Cerebellar nuclear complex (tissue), 1 donor: Measurements from ENCODE around the gene APOA1.

ENCODE experiments used
- DNase-seq, 2 experiments: peaks; one replicate each; lab custom pipeline; 2025; lab: John Stamatoyannopoulos, UW

The APOA1 gene

GRCh38 chr11:116788534-116788933 is 48.9 kb downstream of the APOA1 start:
- DNase-seq: no peak

GRCh38 chr11:116787786-116788486 is 49.5 kb downstream of the APOA1 start, which contains the start of gene ZPR1:
Gene ZPR1 (minus strand): TSS chr11:116788023. CDS start chr11:116787990, 33 bp downstream.
- peak in 1 of 2 experiments; percentile 29 for DNase-seq

GRCh38 chr11:116787436-116787785 is 50.0 kb downstream of the APOA1 start:
- DNase-seq: no peak

- DNase-seq: no peak
Observed at GRCh38 chr11:116786966-116787365, 50.5 kb downstream of the APOA1 start.

GRCh38 chr11:116786326-116786725 is 51.1 kb downstream of the APOA1 start:
- DNase-seq: no peak
